PC-3 (cell line): Measurements from ENCODE around the gene ABHD6. TPM values are rescaled to one million over a fixed set of nuclear protein-coding genes. Genes with fewer than 3 reads are reported as not detected.

Experiments used
- ATAC-seq: fragments of 200-7000 bp; cut with Tn5 transposase; 2 replicates; pipeline ENCODE4 v1.9.1; 2020; ENCODE audit warnings: mild to moderate bottlenecking, moderate library complexity
- BruUV-seq: library from RNA; stranded (reverse); fragments of 400-500 nt; replicated peaks from 2 replicates; lab custom pipeline; 2021; lab: Mats Ljungman, UMichigan
- CTCF ChIA-PET: fragments of 300-600 bp; sonication (Branson Sonifier 250); formaldehyde crosslinking; loops from one replicate; lab custom pipeline; 2022; ENCODE audit warnings: antibody characterized with exemption; lab: Charles Lee
- POLR2A ChIA-PET: fragments of 300-600 bp; sonication (Branson Sonifier 250); formaldehyde crosslinking; loops from one replicate; lab custom pipeline; 2022; ENCODE audit warnings: antibody characterized with exemption; ENCODE audit not compliant: unreplicated experiment; lab: Charles Lee
- DNase-seq: peaks from one replicate; pipeline ENCODE4 v3.0.0-alpha.2; 2015
- H2AFZ ChIP-seq: fragments of 300-600 bp; sonication (generic); 2 replicates; pipeline ENCODE4 v1.6.0; 2016; ENCODE audit warnings: antibody characterized with exemption, low read length
- H3F3A ChIP-seq: fragments of 300-600 bp; sonication (generic); one replicate; pipeline ENCODE4 v1.6.0; 2017; ENCODE audit warnings: antibody characterized with exemption, low read length, control low read depth, mild to moderate bottlenecking; ENCODE audit not compliant: unreplicated experiment
- H3K27ac ChIP-seq: fragments of 300-600 bp; sonication (generic); 2 replicates; pipeline ENCODE4 v1.5.1; 2016; ENCODE audit warnings: mild to moderate bottlenecking, low read length
- H3K27me3 ChIP-seq: fragments of 300-600 bp; sonication (generic); 2 replicates; pipeline ENCODE4 v1.6.1; 2016; ENCODE audit warnings: low read length, mixed read lengths
- H3K36me3 ChIP-seq: fragments of 300-600 bp; sonication (generic); 2 replicates; pipeline ENCODE4 v1.6.1; 2016; ENCODE audit warnings: low read depth, mixed run types, low read length, mixed read lengths
- H3K4me1 ChIP-seq: fragments of 300-600 bp; sonication (generic); 2 replicates; pipeline ENCODE4 v1.5.1; 2016; ENCODE audit warnings: low read length; ENCODE audit not compliant: insufficient read depth
- H3K4me2 ChIP-seq: fragments of 300-600 bp; sonication (generic); 2 replicates; pipeline ENCODE4 v1.6.0; 2016; ENCODE audit warnings: low read length
- H3K4me3 ChIP-seq: fragments of 300-600 bp; sonication (generic); 2 replicates; pipeline ENCODE4 v1.5.1; 2016; ENCODE audit warnings: mild to moderate bottlenecking, low read length, mixed read lengths
- H3K79me2 ChIP-seq: fragments of 300-600 bp; sonication (generic); 2 replicates; pipeline ENCODE4 v1.6.1; 2017; ENCODE audit warnings: low read length, mixed read lengths
- H3K9ac ChIP-seq: fragments of 300-600 bp; sonication (generic); 2 replicates; pipeline ENCODE4 v1.6.0; 2016; ENCODE audit warnings: mild to moderate bottlenecking, low read length
- H3K9me2 ChIP-seq: fragments of 300-600 bp; sonication (generic); replicated peaks from 2 replicates; pipeline ENCODE4 v1.6.1; 2016; ENCODE audit warnings: mixed run types, low read length, mixed read lengths
- H3K9me3 ChIP-seq: fragments of 300-600 bp; sonication (generic); 2 replicates; pipeline ENCODE4 v1.6.1; 2016; ENCODE audit warnings: low read length, mixed read lengths
- H4K20me1 ChIP-seq: fragments of 300-600 bp; sonication (generic); 2 replicates; pipeline ENCODE4 v1.6.1; 2016; ENCODE audit warnings: low read length, mixed read lengths
- EZH2 ChIP-seq: fragments of 300-600 bp; sonication (generic); IDR thresholded peaks from one replicate; pipeline ENCODE4 v1.6.1; 2017; ENCODE audit warnings: antibody characterized with exemption, mild to moderate bottlenecking, low read length; ENCODE audit not compliant: unreplicated experiment
- EZH2phosphoT487 ChIP-seq: fragments of 300-600 bp; sonication (generic); IDR thresholded peaks from 2 replicates; pipeline ENCODE4 v1.6.1; 2018; ENCODE audit warnings: mild to moderate bottlenecking, antibody characterized with exemption, low read length, borderline replicate concordance
- intact Hi-C: fragments of 100-400 bp; cut with micrococcal nuclease; formaldehyde crosslinking; loops from 2 replicates; pipeline ENCODE4 v1.9.0; 2023
- total RNA-seq: library from RNA; depleted of rRNA; stranded (reverse); fragments of >200 nt; gene quantifications from 2 replicates; pipeline ENCODE4 v1.2.3, GENCODE V29; 2014
- TF ChIP-seq, protein P1 (sequence below): fragments of 300-600 bp; sonication (generic); conservative IDR thresholded peaks from 2 replicates; pipeline ENCODE4 v1.5.1; 2017; ENCODE audit warnings: antibody characterized with exemption, low read depth, mild to moderate bottlenecking, low read length

ABHD6 gene
- total RNA-seq, 1 experiment from 2014 or later, result 13.4 TPM

DNA sequence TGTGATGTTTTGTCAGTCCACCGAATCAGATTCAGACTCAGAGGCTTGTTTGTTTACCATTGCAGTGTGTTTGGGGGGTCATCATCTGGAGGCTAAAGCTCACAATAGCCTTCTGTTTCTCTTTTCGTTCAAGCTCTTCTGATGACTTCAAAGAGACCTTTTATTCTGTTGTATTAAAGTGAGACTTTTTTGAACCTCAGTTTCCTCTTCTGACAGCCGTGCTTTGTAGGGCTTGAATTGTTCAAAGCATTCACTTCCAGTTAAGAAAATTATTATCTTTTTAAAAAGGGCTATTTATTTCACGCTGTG lies 96.4 kb downstream of the ABHD6 start:
- Histone ChIP-seq H3K9ac (peak overlapping the region; percentile 85), H3F3A (peaks cover 5% of the 10 kb centered on the region), H3K4me1 (peaks cover 36% of the 10 kb centered on the region), H3K27me3 (no peaks in the 10 kb centered on the region), H3K9me2 (no peaks in the 10 kb centered on the region), H3K4me2 (peak overlapping the region; percentile 92), H3K27ac (peak overlapping the region; percentile 91), H4K20me1 (no peaks in the 10 kb centered on the region), H3K9me3 (no peaks in the 10 kb centered on the region), H3K4me3 (peak overlapping the region; percentile 95), H2AFZ (peak overlapping the region; percentile 67; the same call in 1 of the 2 replicates), H3K36me3 (no peaks in the 10 kb centered on the region), H3K79me2 (peaks cover 22% of the 10 kb centered on the region)
- ChIA-PET CTCF (interaction anchor here (0.6 to 0.8 kb wide), 4 partner anchors 21 to 141 kb away, joined by 3 to 6 read pairs (median 4); no protein-coding TSS in a partner anchor), POLR2A (no interaction called here)
- DNase-seq (no peak), ATAC-seq (no peak)
- TF ChIP-seq EZH2phosphoT487 (no peak), EZH2 (no peak)
- TF ChIP-seq, protein P1, sequence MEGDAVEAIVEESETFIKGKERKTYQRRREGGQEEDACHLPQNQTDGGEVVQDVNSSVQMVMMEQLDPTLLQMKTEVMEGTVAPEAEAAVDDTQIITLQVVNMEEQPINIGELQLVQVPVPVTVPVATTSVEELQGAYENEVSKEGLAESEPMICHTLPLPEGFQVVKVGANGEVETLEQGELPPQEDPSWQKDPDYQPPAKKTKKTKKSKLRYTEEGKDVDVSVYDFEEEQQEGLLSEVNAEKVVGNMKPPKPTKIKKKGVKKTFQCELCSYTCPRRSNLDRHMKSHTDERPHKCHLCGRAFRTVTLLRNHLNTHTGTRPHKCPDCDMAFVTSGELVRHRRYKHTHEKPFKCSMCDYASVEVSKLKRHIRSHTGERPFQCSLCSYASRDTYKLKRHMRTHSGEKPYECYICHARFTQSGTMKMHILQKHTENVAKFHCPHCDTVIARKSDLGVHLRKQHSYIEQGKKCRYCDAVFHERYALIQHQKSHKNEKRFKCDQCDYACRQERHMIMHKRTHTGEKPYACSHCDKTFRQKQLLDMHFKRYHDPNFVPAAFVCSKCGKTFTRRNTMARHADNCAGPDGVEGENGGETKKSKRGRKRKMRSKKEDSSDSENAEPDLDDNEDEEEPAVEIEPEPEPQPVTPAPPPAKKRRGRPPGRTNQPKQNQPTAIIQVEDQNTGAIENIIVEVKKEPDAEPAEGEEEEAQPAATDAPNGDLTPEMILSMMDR, result no peak
- intact Hi-C loops, result no loop called here
- BruUV-seq, result no TSS peak

DNA sequence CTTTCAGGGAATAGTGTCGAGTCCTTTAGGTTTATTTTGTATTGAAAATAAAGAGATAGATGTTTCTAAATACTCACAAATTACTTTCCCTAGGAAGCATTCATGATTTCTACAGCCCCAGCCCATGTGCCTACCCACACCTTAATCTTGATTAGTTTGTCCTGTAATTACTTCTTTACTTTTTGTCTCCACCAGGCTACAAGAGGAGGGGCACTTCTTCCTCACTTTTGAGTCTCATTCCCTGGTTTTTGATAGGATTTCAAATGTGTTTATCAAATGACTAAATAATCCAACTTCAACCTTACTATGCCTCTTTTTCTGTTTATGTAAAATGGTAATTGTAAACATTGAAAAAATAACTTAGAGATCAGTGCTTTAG lies 96.9 kb downstream of the ABHD6 start:
- no peaks in the 10 kb centered on the region for H3K9me2 ChIP-seq
- H3K4me1 ChIP-seq, result peaks cover 36% of the 10 kb centered on the region
- DNase-seq (no peak), ATAC-seq (no peak)
- peak overlapping the region; percentile 85 for H3K9ac ChIP-seq
- POLR2A ChIA-PET, result no interaction called here
- H4K20me1 ChIP-seq, result no peaks in the 10 kb centered on the region
- H3K4me3 ChIP-seq, result peak overlapping the region; percentile 95
- peak overlapping the region; percentile 92 for H3K4me2 ChIP-seq
- intact Hi-C loops, result no loop called here
- H3K9me3 ChIP-seq, result no peaks in the 10 kb centered on the region
- H2AFZ ChIP-seq, result no peak overlapping the region
- TF ChIP-seq, protein P1, result no peak
- TF ChIP-seq EZH2phosphoT487 (no peak), EZH2 (no peak)
- peaks cover 22% of the 10 kb centered on the region for H3K79me2 ChIP-seq
- H3K27ac ChIP-seq, result peak overlapping the region; percentile 91
- H3K27me3 ChIP-seq, result no peaks in the 10 kb centered on the region
- TSS peak; percentile 15 for BruUV-seq
- CTCF ChIA-PET, result no interaction called here
- H3F3A ChIP-seq, result peaks cover 5% of the 10 kb centered on the region
- no peaks in the 10 kb centered on the region for H3K36me3 ChIP-seq

DNA sequence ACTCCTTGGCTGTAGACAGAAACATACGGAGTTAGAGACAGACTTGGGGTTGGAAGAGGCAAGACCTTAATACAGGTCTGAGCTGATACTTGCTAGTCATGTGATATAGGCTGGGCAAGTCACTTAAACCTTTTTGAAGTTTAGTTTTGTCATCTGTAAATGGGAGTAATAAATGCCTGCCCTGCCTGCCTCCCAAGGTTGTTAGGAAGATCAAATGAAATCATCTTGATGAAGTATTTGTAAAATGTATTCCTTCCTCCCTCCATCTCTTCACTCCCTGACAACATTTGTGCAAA lies 98.0 kb downstream of the ABHD6 start:
- no peaks in the 10 kb centered on the region for H3K36me3 ChIP-seq
- ATAC-seq, result no peak
- H3K27me3 ChIP-seq, result no peaks in the 10 kb centered on the region
- H3K79me2 ChIP-seq, result peaks cover 22% of the 10 kb centered on the region
- H3F3A ChIP-seq, result peaks cover 5% of the 10 kb centered on the region
- H2AFZ ChIP-seq, result no peak overlapping the region
- ChIA-PET CTCF (interaction anchor here (0.8 kb wide), 1 partner anchor 29 kb away, joined by 4 read pairs; the partner anchor contains the start of gene HTD2), POLR2A (interaction anchor here (0.6 to 0.7 kb wide), 3 partner anchors 31 to 107 kb away, joined by 3 to 5 read pairs (median 3); no protein-coding TSS in a partner anchor)
- intact Hi-C loops, result loop anchor here (1.0 kb wide), 1 partner anchor 49 kb away; no protein-coding TSS in a partner anchor
- no peaks in the 10 kb centered on the region for H3K9me3 ChIP-seq
- BruUV-seq, result no TSS peak
- DNase-seq, result no peak
- no peaks in the 10 kb centered on the region for H4K20me1 ChIP-seq
- H3K27ac ChIP-seq, result peak overlapping the region; percentile 91
- no peaks in the 10 kb centered on the region for H3K9me2 ChIP-seq
- TF ChIP-seq, protein P1, result no peak
- TF ChIP-seq EZH2phosphoT487, result no peak
- no peak for TF ChIP-seq EZH2
- H3K4me2 ChIP-seq, result peak overlapping the region; percentile 92
- peak overlapping the region; percentile 60 for H3K9ac ChIP-seq
- H3K4me3 ChIP-seq, result peak overlapping the region; percentile 23; the same call in 1 of the 2 replicates
- peaks cover 36% of the 10 kb centered on the region for H3K4me1 ChIP-seq
